CD4-positive, alpha-beta memory T cell (primary cell): ENCODE data around the gene ACAP2. TPM values are rescaled to one million over a fixed set of nuclear protein-coding genes. Genes with fewer than 3 reads are reported as not detected.
A peak's percentile ranks its signal among the peaks of the same experiment; 100 is the strongest.

Source experiments
- CTCF ChIA-PET: fragments of 350-600 bp; sonication (Branson Sonifier 250); formaldehyde crosslinking; loops from one replicate; lab custom pipeline; 2021; ENCODE audit warnings: inconsistent platforms; ENCODE audit not compliant: partially characterized antibody; lab: Charles Lee
- POLR2A ChIA-PET: fragments of 350-600 bp; sonication (Branson Sonifier 250); formaldehyde crosslinking; loops from one replicate; lab custom pipeline; 2021; ENCODE audit not compliant: partially characterized antibody; lab: Charles Lee
- DNase-seq, 5 donors: peaks; one replicate each; pipeline versions ENCODE4 v3.0.0 to v3.0.0-alpha.2; 2020 to 2022; ENCODE audit warnings: mixed read lengths in 1 of 5
- H3K27ac ChIP-seq: one replicate; pipeline ENCODE4 v1.7.0; 2013; ENCODE audit warnings: low read depth, low read length
- H3K27me3 ChIP-seq: 2 replicates; pipeline ENCODE4 v1.7.0; 2013; ENCODE audit warnings: mild to moderate bottlenecking, low read length, moderate library complexity; ENCODE audit not compliant: insufficient read depth
- H3K36me3 ChIP-seq: 2 replicates; pipeline ENCODE4 v1.7.0; 2013; ENCODE audit warnings: mild to moderate bottlenecking, low read length, moderate library complexity; ENCODE audit not compliant: insufficient read depth
- H3K4me1 ChIP-seq: 2 replicates; pipeline ENCODE4 v1.7.0; 2013; ENCODE audit warnings: mild to moderate bottlenecking, low read length, moderate library complexity; ENCODE audit not compliant: insufficient read depth
- H3K4me3 ChIP-seq, 2 donors: one replicate each; pipeline ENCODE4 v1.7.0; 2013; ENCODE audit warnings: low read length in 2 of 2, mild to moderate bottlenecking in 1 of 2
- H3K9me3 ChIP-seq, 2 donors: one replicate each; pipeline ENCODE4 v1.7.0; 2013; ENCODE audit warnings: low read length in 2 of 2, control low read depth in 1 of 2; ENCODE audit not compliant: control insufficient read depth in 1 of 2
- H3K27ac Mint-ChIP-seq, 7 donors: one replicate each; pipeline ENCODE4 v1.8.0; 2020 to 2021; ENCODE audit warnings: mixed read lengths in 7 of 7, mild to moderate bottlenecking in 6 of 7, inconsistent platforms in 3 of 7, moderate library complexity in 3 of 7
- H3K27me3 Mint-ChIP-seq, 2 donors: one replicate each; pipeline ENCODE4 v1.8.0; 2020 to 2021; ENCODE audit warnings: mixed read lengths in 2 of 2
- H3K36me3 Mint-ChIP-seq, 2 donors: one replicate each; pipeline ENCODE4 v1.8.0; 2020 to 2021; ENCODE audit warnings: mixed read lengths in 2 of 2, inconsistent platforms in 1 of 2, mild to moderate bottlenecking in 1 of 2
- H3K4me1 Mint-ChIP-seq, 4 donors: one replicate each; pipeline ENCODE4 v1.8.0; 2020 to 2021; ENCODE audit warnings: mixed read lengths in 4 of 4, mild to moderate bottlenecking in 1 of 4
- H3K4me3 Mint-ChIP-seq, 8 donors: one replicate each; pipeline ENCODE4 v1.8.0; 2020 to 2021; ENCODE audit warnings: mixed read lengths in 8 of 8, mild to moderate bottlenecking in 7 of 8, moderate library complexity in 6 of 8, inconsistent platforms in 3 of 8
- H3K9me3 Mint-ChIP-seq, 8 donors: one replicate each; pipeline ENCODE4 v1.8.0; 2020 to 2021; ENCODE audit warnings: mixed read lengths in 8 of 8, mild to moderate bottlenecking in 5 of 8, inconsistent platforms in 3 of 8, moderate library complexity in 1 of 8
- intact Hi-C: fragments of 100-400 bp; cut with micrococcal nuclease; formaldehyde crosslinking; loops from one replicate; pipeline ENCODE4 v1.15.1; 2023
- polyA plus RNA-seq, 2 donors: library from polyadenylated mRNA; unstranded; fragments of 300-500 nt; fragmentation: Illumina TruSeq; gene quantifications; one replicate each; pipeline ENCODE4 v1.2.3, GENCODE V29; 2021
- total RNA-seq, 2 experiments: library from RNA; stranded (reverse); gene quantifications; one replicate each; pipeline ENCODE4 v1.2.3, GENCODE V29; 2021

ACAP2 gene
- total and polyA plus RNA-seq, 4 experiments from 2014 or later = 40.9 to 73.5 (median 63.1) TPM

DNA sequence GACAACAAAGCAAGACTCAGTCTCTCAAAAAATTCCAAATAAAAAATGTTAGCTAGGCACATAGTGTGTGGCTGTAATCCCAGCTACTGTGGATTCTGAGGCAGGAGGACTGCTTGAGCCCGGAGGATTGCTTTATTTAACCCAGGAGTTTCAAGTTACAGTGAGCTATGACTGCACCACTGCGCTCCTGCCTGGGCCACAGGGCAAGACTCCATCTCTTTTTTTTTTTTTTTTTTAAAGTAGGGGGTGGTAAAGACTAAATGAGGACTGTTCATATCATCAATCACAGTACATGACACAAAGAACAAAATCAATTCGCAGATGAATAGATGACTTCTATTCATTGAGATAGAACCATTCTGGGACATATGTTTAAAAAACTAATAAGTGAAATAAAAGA is 48.1 kb downstream of the ACAP2 start:
- CTCF ChIA-PET = no interaction called here
- intact Hi-C loops = no loop called here
- Mint-ChIP-seq H3K36me3 (peaks cover 0 to 3% of the 10 kb centered on the region in 2 donors), H3K4me1 (peaks cover 20 to 47% (median 36%) of the 10 kb centered on the region in 4 donors), H3K27me3 (no peaks in the 10 kb centered on the region), H3K4me3 (no peak overlapping the region), H3K27ac (no peak overlapping the region), H3K9me3 (no peaks in the 10 kb centered on the region)
- Histone ChIP-seq H3K27ac (no peak overlapping the region), H3K9me3 (no peaks in the 10 kb centered on the region), H3K4me1 (peaks cover 43% of the 10 kb centered on the region), H3K4me3 (no peak overlapping the region), H3K36me3 (no peaks in the 10 kb centered on the region), H3K27me3 (no peaks in the 10 kb centered on the region)
- DNase-seq = no peak
- POLR2A ChIA-PET = interaction anchor here (0.6 kb wide), 1 partner anchor 89 kb away, joined by 3 read pairs; no protein-coding TSS in a partner anchor

GRCh38 chr3:195394024-195394423 is 48.8 kb downstream of the ACAP2 start:
- Histone ChIP-seq H3K27ac (no peak overlapping the region), H3K4me3 (no peak overlapping the region), H3K4me1 (peaks cover 37% of the 10 kb centered on the region), H3K27me3 (no peaks in the 10 kb centered on the region), H3K36me3 (no peaks in the 10 kb centered on the region), H3K9me3 (no peaks in the 10 kb centered on the region)
- CTCF ChIA-PET = no interaction called here
- Mint-ChIP-seq H3K4me1 (peaks cover 21 to 43% (median 34%) of the 10 kb centered on the region in 4 donors), H3K36me3 (peaks cover 0 to 4% of the 10 kb centered on the region in 2 donors), H3K27me3 (no peaks in the 10 kb centered on the region), H3K9me3 (no peaks in the 10 kb centered on the region), H3K27ac (peak overlapping the region in 1 of 7 donors; percentile 18), H3K4me3 (peak overlapping the region in 1 of 8 donors; percentile 3)
- no peak for DNase-seq
- intact Hi-C loops = no loop called here
- POLR2A ChIA-PET = interaction anchor here (0.6 kb wide), 1 partner anchor 88 kb away, joined by 3 read pairs; no protein-coding TSS in a partner anchor

DNA sequence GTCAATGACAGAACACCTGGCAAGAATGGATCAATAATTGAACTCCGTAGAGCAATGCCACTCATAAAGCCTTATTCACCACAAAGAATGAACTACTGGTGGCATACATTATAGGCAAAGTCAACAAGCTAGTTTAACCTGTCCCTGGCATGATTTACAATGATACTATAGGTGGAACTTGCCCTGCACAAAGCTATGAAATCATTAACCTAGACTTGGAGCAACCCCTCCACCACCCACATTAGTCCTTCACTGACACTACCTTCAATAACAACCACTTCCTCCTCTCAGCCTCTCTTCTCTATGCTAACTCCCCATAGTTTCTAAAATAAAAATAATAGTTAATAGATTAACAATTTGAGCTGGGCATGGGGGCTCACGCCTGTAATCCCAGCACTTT is 54.4 kb downstream of the ACAP2 start:
- Histone ChIP-seq H3K36me3 (no peaks in the 10 kb centered on the region), H3K27ac (no peak overlapping the region), H3K4me1 (peaks cover 14% of the 10 kb centered on the region), H3K9me3 (no peaks in the 10 kb centered on the region), H3K27me3 (no peaks in the 10 kb centered on the region), H3K4me3 (no peak overlapping the region)
- intact Hi-C loops = no loop called here
- H3K27me3 Mint-ChIP-seq = no peaks in the 10 kb centered on the region
- H3K4me1 Mint-ChIP-seq = peaks cover 20 to 28% (median 26%) of the 10 kb centered on the region in 4 donors
- H3K4me3 Mint-ChIP-seq = peak overlapping the region in 1 of 8 donors; percentile 29
- DNase-seq = no peak
- no peaks in the 10 kb centered on the region for H3K9me3 Mint-ChIP-seq
- POLR2A ChIA-PET = interaction anchor here (1.2 kb wide), 1 partner anchor 55 kb away, joined by 4 read pairs; no protein-coding TSS in a partner anchor
- H3K27ac Mint-ChIP-seq = peak overlapping the region in 1 of 7 donors; percentile 6
- CTCF ChIA-PET = interaction anchor here (1.0 kb wide), 1 partner anchor 117 kb away, joined by 3 read pairs; the partner anchor contains the start of gene XXYLT1
- H3K36me3 Mint-ChIP-seq = peaks cover 16 to 28% of the 10 kb centered on the region in 2 donors

GRCh38 chr3:195386739-195387138 is 56.1 kb downstream of the ACAP2 start:
- Histone ChIP-seq H3K27me3 (no peaks in the 10 kb centered on the region), H3K9me3 (no peaks in the 10 kb centered on the region), H3K4me3 (no peak overlapping the region), H3K36me3 (no peaks in the 10 kb centered on the region), H3K27ac (no peak overlapping the region), H3K4me1 (peaks cover 7% of the 10 kb centered on the region)
- H3K9me3 Mint-ChIP-seq = no peaks in the 10 kb centered on the region
- peaks cover 16 to 34% of the 10 kb centered on the region in 2 donors for H3K36me3 Mint-ChIP-seq
- H3K4me1 Mint-ChIP-seq = peaks cover 22 to 35% (median 31%) of the 10 kb centered on the region in 4 donors
- no peak for DNase-seq
- H3K27ac Mint-ChIP-seq = peak overlapping the region in 2 of 7 donors; percentile 67 to 81
- peak overlapping the region in 1 of 8 donors; percentile 22 for H3K4me3 Mint-ChIP-seq
- CTCF ChIA-PET = no interaction called here
- POLR2A ChIA-PET = no interaction called here
- intact Hi-C loops = no loop called here
- H3K27me3 Mint-ChIP-seq = no peaks in the 10 kb centered on the region

- ChIA-PET POLR2A (no interaction called here), CTCF (no interaction called here)
- H3K27me3 ChIP-seq = no peaks in the 10 kb centered on the region
- Mint-ChIP-seq H3K4me1 (peaks cover 22 to 46% (median 36%) of the 10 kb centered on the region in 4 donors), H3K36me3 (peaks cover 26 to 43% of the 10 kb centered on the region in 2 donors), H3K9me3 (no peaks in the 10 kb centered on the region), H3K4me3 (no peak overlapping the region), H3K27ac (peak overlapping the region in 4 of 7 donors; percentile 5 to 70 (median 44)), H3K27me3 (no peaks in the 10 kb centered on the region)
- H3K36me3 ChIP-seq = no peaks in the 10 kb centered on the region
- no peak overlapping the region for H3K27ac ChIP-seq
- no peak overlapping the region for H3K4me3 ChIP-seq
- DNase-seq = no peak
- no peaks in the 10 kb centered on the region for H3K9me3 ChIP-seq
- H3K4me1 ChIP-seq = peaks cover 7% of the 10 kb centered on the region
- intact Hi-C loops = no loop called here
These were observed 57.3 kb downstream of the ACAP2 start for GRCh38 chr3:195385526-195385925.

- H3K36me3 ChIP-seq = no peaks in the 10 kb centered on the region
- peaks cover 26 to 42% of the 10 kb centered on the region in 2 donors for H3K36me3 Mint-ChIP-seq
- no peak overlapping the region for H3K4me3 ChIP-seq
- intact Hi-C loops = no loop called here
- H3K4me1 Mint-ChIP-seq = peaks cover 22 to 46% (median 36%) of the 10 kb centered on the region in 4 donors
- no peaks in the 10 kb centered on the region for H3K9me3 Mint-ChIP-seq
- no peak for DNase-seq
- no peak overlapping the region for H3K27ac ChIP-seq
- POLR2A ChIA-PET = no interaction called here
- H3K27me3 Mint-ChIP-seq = no peaks in the 10 kb centered on the region
- H3K4me3 Mint-ChIP-seq = no peak overlapping the region
- peak overlapping the region in 2 of 7 donors; percentile 36 to 37 for H3K27ac Mint-ChIP-seq
- CTCF ChIA-PET = no interaction called here
- H3K9me3 ChIP-seq = no peaks in the 10 kb centered on the region
- H3K4me1 ChIP-seq = peaks cover 7% of the 10 kb centered on the region
- H3K27me3 ChIP-seq = no peaks in the 10 kb centered on the region
These were observed 57.9 kb downstream of the ACAP2 start for GRCh38 chr3:195384952-195385351.

GRCh38 chr3:195372220-195372619 is 70.6 kb downstream of the ACAP2 start:
- Mint-ChIP-seq H3K27ac (no peak overlapping the region), H3K27me3 (no peaks in the 10 kb centered on the region), H3K36me3 (peaks cover 40 to 45% of the 10 kb centered on the region in 2 donors), H3K4me1 (peaks cover 0 to 7% (median 0%) of the 10 kb centered on the region in 4 donors), H3K9me3 (no peaks in the 10 kb centered on the region), H3K4me3 (no peak overlapping the region)
- H3K27me3 ChIP-seq = no peaks in the 10 kb centered on the region
- H3K4me1 ChIP-seq = no peaks in the 10 kb centered on the region
- no peak overlapping the region for H3K4me3 ChIP-seq
- no peaks in the 10 kb centered on the region for H3K36me3 ChIP-seq
- H3K9me3 ChIP-seq = no peaks in the 10 kb centered on the region
- DNase-seq = no peak
- intact Hi-C loops = no loop called here
- ChIA-PET POLR2A (interaction anchor here (1.3 kb wide), 1 partner anchor 10 kb away, joined by 4 read pairs; no protein-coding TSS in a partner anchor), CTCF (interaction anchor here (1.0 kb wide), 1 partner anchor 101 kb away, joined by 3 read pairs; the partner anchor contains the start of gene XXYLT1)
- H3K27ac ChIP-seq = no peak overlapping the region
